Measurements from ENCODE around the gene GRB10.
A peak's percentile ranks its signal among the peaks of the same experiment; 100 is the strongest.

The GRB10 gene

GRCh38 chr7:50637725-50638643 is 144.7 kb downstream of the GRB10 start:
- TF ChIP-seq POLR2A (IDR thresholded peaks at IDR 0.05; ENCODE audit: low read length) (no peak), GATA1 (IDR thresholded peaks at IDR 0.05; ENCODE audit: low read depth, low read length) (no peak)

GRCh38 chr7:50634378-50634777 is 148.3 kb downstream of the GRB10 start:
- TF ChIP-seq POLR2A (IDR thresholded peaks at IDR 0.05; ENCODE audit: low read length) (no peak), GATA1 (IDR thresholded peaks at IDR 0.05; ENCODE audit: low read depth, low read length) (no peak)
- DNase-seq, result no peak

More at GRCh38 chr7:50637725-50638643, 144.7 kb downstream of the GRB10 start:
- no peak for DNase-seq

- TF ChIP-seq GATA1 (IDR thresholded peaks at IDR 0.05; ENCODE audit: low read depth, low read length), result no peak
- no peak for TF ChIP-seq POLR2A (IDR thresholded peaks at IDR 0.05; ENCODE audit: low read length)
- no peak for DNase-seq
Measured at GRCh38 chr7:50633414-50633710, 149.3 kb downstream of the GRB10 start.

GRCh38 chr7:50632561-50633413 is 149.9 kb downstream of the GRB10 start:
- TF ChIP-seq GATA1 (IDR thresholded peaks at IDR 0.05; ENCODE audit: low read depth, low read length), result no peak
- peak; percentile 60 to 67 for DNase-seq

- no peak for DNase-seq
- TF ChIP-seq POLR2A (IDR thresholded peaks at IDR 0.05; ENCODE audit: low read length) (no peak), GATA1 (IDR thresholded peaks at IDR 0.05; ENCODE audit: low read depth, low read length) (no peak)
Measured at GRCh38 chr7:50631639-50632038, 151.1 kb downstream of the GRB10 start.

- no peak for DNase-seq
- no peak for TF ChIP-seq GATA1 (IDR thresholded peaks at IDR 0.05; ENCODE audit: low read depth, low read length)
- no peak for TF ChIP-seq POLR2A (IDR thresholded peaks at IDR 0.05; ENCODE audit: low read length)
Measured at GRCh38 chr7:50631100-50631499, 151.6 kb downstream of the GRB10 start.

GRCh38 chr7:50629238-50629901 is 153.3 kb downstream of the GRB10 start:
- no peak for DNase-seq
- TF ChIP-seq POLR2A (IDR thresholded peaks at IDR 0.05; ENCODE audit: low read length), result no peak
- no peak for TF ChIP-seq GATA1 (IDR thresholded peaks at IDR 0.05; ENCODE audit: low read depth, low read length)

- TF ChIP-seq GATA1 (IDR thresholded peaks at IDR 0.05; ENCODE audit: low read depth, low read length) (no peak), POLR2A (IDR thresholded peaks at IDR 0.05; ENCODE audit: low read length) (no peak)
- DNase-seq, result no peak
Measured at GRCh38 chr7:50628434-50629084, 154.1 kb downstream of the GRB10 start.

GRCh38 chr7:50627824-50628361 is 154.8 kb downstream of the GRB10 start:
- TF ChIP-seq GATA1 (IDR thresholded peaks at IDR 0.05; ENCODE audit: low read depth, low read length) (no peak), POLR2A (IDR thresholded peaks at IDR 0.05; ENCODE audit: low read length) (no peak)
- DNase-seq, result no peak

- DNase-seq, result no peak
- no peak for TF ChIP-seq GATA1 (IDR thresholded peaks at IDR 0.05; ENCODE audit: low read depth, low read length)
- no peak for TF ChIP-seq POLR2A (IDR thresholded peaks at IDR 0.05; ENCODE audit: low read length)
Measured at GRCh38 chr7:50626286-50626685, 156.4 kb downstream of the GRB10 start.

GRCh38 chr7:50625360-50625759 is 157.3 kb downstream of the GRB10 start:
- no peak for DNase-seq

GRCh38 chr7:50622821-50623220 is 159.9 kb downstream of the GRB10 start:
- DNase-seq, result no peak
- no peak for TF ChIP-seq POLR2A (IDR thresholded peaks at IDR 0.05; ENCODE audit: low read length)
- no peak for TF ChIP-seq GATA1 (IDR thresholded peaks at IDR 0.05; ENCODE audit: low read depth, low read length)

More at GRCh38 chr7:50625360-50625759, 157.3 kb downstream of the GRB10 start:
- TF ChIP-seq GATA1 (IDR thresholded peaks at IDR 0.05; ENCODE audit: low read depth, low read length) (no peak), POLR2A (IDR thresholded peaks at IDR 0.05; ENCODE audit: low read length) (no peak)

GRCh38 chr7:50621973-50622490 is 160.7 kb downstream of the GRB10 start:
- DNase-seq, result no peak
- no peak for TF ChIP-seq POLR2A (IDR thresholded peaks at IDR 0.05; ENCODE audit: low read length)
- no peak for TF ChIP-seq GATA1 (IDR thresholded peaks at IDR 0.05; ENCODE audit: low read depth, low read length)

Measured in erythroblast (primary cell).